Activated CD8-positive, alpha-beta memory T cell treated with anti-CD3 and anti-CD28 coated beads for 4 hours (primary cell): Measurements from ENCODE around the gene RNF182.
"Not testable (repeated sequence)": the region's sequence is repeated elsewhere in the genome, so short reads cannot be mapped to it uniquely, and the experiment has no call there.

Experiments used
- DNase-seq, 2 donors: peaks; one replicate each; pipeline ENCODE4 v3.0.0-alpha.2; 2020; ENCODE audit warnings: low read depth in 2 of 2

Gene RNF182

GRCh38 chr6:13917141-13917540, 7.6 kb upstream of the RNF182 start:
- DNase-seq, result no peak

GRCh38 chr6:13918686-13919250, 6.0 kb upstream of the RNF182 start:
- DNase-seq, result no peak

GRCh38 chr6:13919861-13920260, 4.9 kb upstream of the RNF182 start:
- no peak for DNase-seq

- no peak for DNase-seq
These were observed 4.2 kb upstream of the RNF182 start for GRCh38 chr6:13920552-13920951.

GRCh38 chr6:13922750-13923149, 2.0 kb upstream of the RNF182 start:
- DNase-seq, result no peak

GRCh38 chr6:13923527-13924145, 1.1 kb upstream of the RNF182 start:
- DNase-seq, result no peak

GRCh38 chr6:13924146-13924948, 405 bp upstream of the RNF182 start:
- no peak for DNase-seq

- no peak for DNase-seq
These were observed 1.6 kb downstream of the RNF182 start for GRCh38 chr6:13926378-13926777.

GRCh38 chr6:13927203-13927602, 2.5 kb downstream of the RNF182 start:
- no peak for DNase-seq

GRCh38 chr6:13929196-13929595, 4.4 kb downstream of the RNF182 start:
- no peak for DNase-seq

- DNase-seq, result no peak
These were observed 7.1 kb downstream of the RNF182 start for GRCh38 chr6:13931797-13932402.

GRCh38 chr6:13932785-13933184, 8.0 kb downstream of the RNF182 start:
- no peak for DNase-seq

- DNase-seq, result no peak
These were observed 10.0 kb downstream of the RNF182 start for GRCh38 chr6:13934721-13935120.

GRCh38 chr6:13935190-13935880, 10.6 kb downstream of the RNF182 start:
- DNase-seq, result no peak

GRCh38 chr6:13935881-13936261, 11.1 kb downstream of the RNF182 start:
- DNase-seq, result not testable (repeated sequence)

- no peak for DNase-seq
These were observed 17.1 kb downstream of the RNF182 start for GRCh38 chr6:13941902-13942301.

GRCh38 chr6:13943943-13944342, 19.2 kb downstream of the RNF182 start:
- no peak for DNase-seq

- DNase-seq, result no peak
These were observed 21.8 kb downstream of the RNF182 start for GRCh38 chr6:13946506-13946905.

- DNase-seq, result no peak
These were observed 22.9 kb downstream of the RNF182 start for GRCh38 chr6:13947611-13948178.

GRCh38 chr6:13952101-13952500, 27.3 kb downstream of the RNF182 start:
- DNase-seq, result no peak

- no peak for DNase-seq
These were observed 28.4 kb downstream of the RNF182 start for GRCh38 chr6:13953061-13953705.
